ENCODE measurements around the gene SIX2.

Gene SIX2

GRCh38 chr2:45000921-45001868 lies 8.1 kb downstream of the SIX2 start:
- DNase-seq, result no peak

- DNase-seq, result no peak
Observed at GRCh38 chr2:45000341-45000901, 8.8 kb downstream of the SIX2 start.

- no peak for DNase-seq
Observed at GRCh38 chr2:44999540-44999939, 9.7 kb downstream of the SIX2 start.

- no peak for DNase-seq
Observed at GRCh38 chr2:44997963-44998362, 11.3 kb downstream of the SIX2 start.

- DNase-seq, result no peak
Observed at GRCh38 chr2:44996356-44996755, 12.9 kb downstream of the SIX2 start.

GRCh38 chr2:44994377-44994776 lies 14.9 kb downstream of the SIX2 start:
- no peak for DNase-seq

- no peak for DNase-seq
Observed at GRCh38 chr2:44989176-44989575, 20.1 kb downstream of the SIX2 start.

GRCh38 chr2:44983836-44984604 lies 25.2 kb downstream of the SIX2 start:
- DNase-seq, result no peak

- peak; percentile 77 to 84 for DNase-seq
Observed at GRCh38 chr2:44981714-44982108, 27.5 kb downstream of the SIX2 start.

- DNase-seq, result no peak
Observed at GRCh38 chr2:44980751-44981713, 28.2 kb downstream of the SIX2 start.

GRCh38 chr2:44979581-44979980 lies 29.7 kb downstream of the SIX2 start:
- DNase-seq, result no peak

GRCh38 chr2:44975571-44976450 lies 33.4 kb downstream of the SIX2 start:
- DNase-seq, result no peak

- peak; percentile 40 to 48 for DNase-seq
Observed at GRCh38 chr2:44974064-44974715, 35.1 kb downstream of the SIX2 start.

- DNase-seq, result no peak
Observed at GRCh38 chr2:44972771-44973535, 36.3 kb downstream of the SIX2 start.

GRCh38 chr2:44970846-44971450 lies 38.3 kb downstream of the SIX2 start:
- no peak for DNase-seq

- DNase-seq, result no peak
Observed at GRCh38 chr2:44969936-44970335, 39.3 kb downstream of the SIX2 start.

- no peak for DNase-seq
Observed at GRCh38 chr2:44967727-44968432, 41.4 kb downstream of the SIX2 start.

- DNase-seq, result no peak
Observed at GRCh38 chr2:44967056-44967455, 42.2 kb downstream of the SIX2 start.

- peak in 1 of 2 experiments; percentile 10 for DNase-seq
Observed at GRCh38 chr2:44965684-44966083, 43.6 kb downstream of the SIX2 start.

Data from Kasumi-1 (cell line).